Neural cell (in vitro differentiated cells): ENCODE measurements around the gene TBATA.

Experiments
- POLR2AphosphoS5 ChIP-seq: IDR thresholded peaks from 2 replicates; pipeline ENCODE4 v1.6.1; 2012
- RAD21 ChIP-seq: fragments of 450-650 bp; conservative IDR thresholded peaks from 2 replicates; pipeline ENCODE4 v1.6.1; 2014; ENCODE audit warnings: antibody characterized with exemption, mild to moderate bottlenecking, moderate library complexity
- TAF1 ChIP-seq: IDR thresholded peaks from 2 replicates; pipeline ENCODE4 v1.6.1; 2012; ENCODE audit warnings: low read depth
- TF ChIP-seq, protein P1 (sequence below): fragments of 450-650 bp; IDR thresholded peaks from 2 replicates; pipeline ENCODE4 v1.5.1; 2014; ENCODE audit warnings: antibody characterized with exemption, mild to moderate bottlenecking, moderate library complexity; ENCODE audit not compliant: poor library complexity, severe bottlenecking
- TF ChIP-seq, protein P2 (sequence below): IDR thresholded peaks from 2 replicates; pipeline ENCODE4 v1.6.1; 2012; ENCODE audit warnings: borderline replicate concordance

DNA sequence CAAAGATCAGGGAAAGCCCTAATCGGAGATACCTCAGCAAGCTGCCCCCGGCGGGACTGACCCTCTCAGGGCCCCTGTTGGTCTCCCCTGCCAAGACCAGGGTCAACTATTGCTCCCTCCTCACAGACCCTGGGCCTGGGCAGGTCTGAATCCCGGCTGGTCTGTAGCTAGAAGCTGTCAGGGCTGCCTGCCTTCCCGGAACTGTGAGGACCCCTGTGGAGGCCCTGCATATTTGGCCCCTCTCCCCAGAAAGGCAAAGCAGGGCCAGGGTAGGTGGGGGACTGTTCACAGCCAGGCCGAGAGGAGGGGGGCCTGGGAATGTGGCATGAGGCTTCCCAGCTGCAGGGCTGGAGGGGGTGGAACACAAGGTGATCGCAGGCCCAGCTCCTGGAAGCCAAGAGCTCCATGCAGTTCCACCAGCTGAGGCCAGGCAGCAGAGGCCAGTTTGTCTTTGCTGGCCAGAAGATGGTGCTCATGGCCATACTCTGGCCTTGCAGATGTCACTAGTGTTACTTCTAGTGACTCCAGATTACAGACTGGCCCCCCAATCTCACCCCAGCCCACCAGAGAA is 24.1 kb downstream of the TBATA start:
- TF ChIP-seq, protein P1, sequence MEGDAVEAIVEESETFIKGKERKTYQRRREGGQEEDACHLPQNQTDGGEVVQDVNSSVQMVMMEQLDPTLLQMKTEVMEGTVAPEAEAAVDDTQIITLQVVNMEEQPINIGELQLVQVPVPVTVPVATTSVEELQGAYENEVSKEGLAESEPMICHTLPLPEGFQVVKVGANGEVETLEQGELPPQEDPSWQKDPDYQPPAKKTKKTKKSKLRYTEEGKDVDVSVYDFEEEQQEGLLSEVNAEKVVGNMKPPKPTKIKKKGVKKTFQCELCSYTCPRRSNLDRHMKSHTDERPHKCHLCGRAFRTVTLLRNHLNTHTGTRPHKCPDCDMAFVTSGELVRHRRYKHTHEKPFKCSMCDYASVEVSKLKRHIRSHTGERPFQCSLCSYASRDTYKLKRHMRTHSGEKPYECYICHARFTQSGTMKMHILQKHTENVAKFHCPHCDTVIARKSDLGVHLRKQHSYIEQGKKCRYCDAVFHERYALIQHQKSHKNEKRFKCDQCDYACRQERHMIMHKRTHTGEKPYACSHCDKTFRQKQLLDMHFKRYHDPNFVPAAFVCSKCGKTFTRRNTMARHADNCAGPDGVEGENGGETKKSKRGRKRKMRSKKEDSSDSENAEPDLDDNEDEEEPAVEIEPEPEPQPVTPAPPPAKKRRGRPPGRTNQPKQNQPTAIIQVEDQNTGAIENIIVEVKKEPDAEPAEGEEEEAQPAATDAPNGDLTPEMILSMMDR: no peak
- no peak for TF ChIP-seq POLR2AphosphoS5
- no peak for TF ChIP-seq RAD21
- TF ChIP-seq, protein P2, sequence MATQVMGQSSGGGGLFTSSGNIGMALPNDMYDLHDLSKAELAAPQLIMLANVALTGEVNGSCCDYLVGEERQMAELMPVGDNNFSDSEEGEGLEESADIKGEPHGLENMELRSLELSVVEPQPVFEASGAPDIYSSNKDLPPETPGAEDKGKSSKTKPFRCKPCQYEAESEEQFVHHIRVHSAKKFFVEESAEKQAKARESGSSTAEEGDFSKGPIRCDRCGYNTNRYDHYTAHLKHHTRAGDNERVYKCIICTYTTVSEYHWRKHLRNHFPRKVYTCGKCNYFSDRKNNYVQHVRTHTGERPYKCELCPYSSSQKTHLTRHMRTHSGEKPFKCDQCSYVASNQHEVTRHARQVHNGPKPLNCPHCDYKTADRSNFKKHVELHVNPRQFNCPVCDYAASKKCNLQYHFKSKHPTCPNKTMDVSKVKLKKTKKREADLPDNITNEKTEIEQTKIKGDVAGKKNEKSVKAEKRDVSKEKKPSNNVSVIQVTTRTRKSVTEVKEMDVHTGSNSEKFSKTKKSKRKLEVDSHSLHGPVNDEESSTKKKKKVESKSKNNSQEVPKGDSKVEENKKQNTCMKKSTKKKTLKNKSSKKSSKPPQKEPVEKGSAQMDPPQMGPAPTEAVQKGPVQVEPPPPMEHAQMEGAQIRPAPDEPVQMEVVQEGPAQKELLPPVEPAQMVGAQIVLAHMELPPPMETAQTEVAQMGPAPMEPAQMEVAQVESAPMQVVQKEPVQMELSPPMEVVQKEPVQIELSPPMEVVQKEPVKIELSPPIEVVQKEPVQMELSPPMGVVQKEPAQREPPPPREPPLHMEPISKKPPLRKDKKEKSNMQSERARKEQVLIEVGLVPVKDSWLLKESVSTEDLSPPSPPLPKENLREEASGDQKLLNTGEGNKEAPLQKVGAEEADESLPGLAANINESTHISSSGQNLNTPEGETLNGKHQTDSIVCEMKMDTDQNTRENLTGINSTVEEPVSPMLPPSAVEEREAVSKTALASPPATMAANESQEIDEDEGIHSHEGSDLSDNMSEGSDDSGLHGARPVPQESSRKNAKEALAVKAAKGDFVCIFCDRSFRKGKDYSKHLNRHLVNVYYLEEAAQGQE: no peak
- TF ChIP-seq TAF1: no peak
